ENCODE measurements around the gene AFAP1. TPM values are rescaled to one million over a fixed set of nuclear protein-coding genes. Genes with fewer than 3 reads are reported as not detected.

Gene AFAP1
- total and polyA plus RNA-seq, 2 of the 4 experiments (the other 2 are of a cell fraction) = 48.2 to 80.9 TPM

DNA sequence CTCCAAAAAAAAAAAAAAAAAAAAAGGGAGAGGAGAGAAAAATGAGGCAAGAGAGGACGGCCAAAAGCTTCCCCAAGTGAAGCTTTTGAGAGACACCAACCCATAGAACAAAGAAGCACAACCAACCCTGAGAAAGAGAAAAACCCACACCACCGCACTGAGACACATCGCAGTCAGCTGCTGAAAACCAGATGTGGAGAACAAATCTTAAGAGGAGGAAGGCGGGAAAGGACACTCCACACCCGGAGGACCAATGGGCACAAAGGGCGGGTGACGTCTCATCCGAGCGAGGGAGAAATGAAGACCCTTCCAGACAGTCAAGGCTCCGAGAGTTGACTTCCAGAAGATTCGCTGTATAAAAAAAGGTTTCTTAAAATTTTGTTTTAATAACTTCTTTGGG, 112.1 kb downstream of the AFAP1 start:
- Histone ChIP-seq H2AFZ (replicated peaks; ENCODE audit: low read length, poor library complexity) (no peak overlapping the region), H2BK20ac (ENCODE audit: low read depth, low read length) (no peak overlapping the region), H4K8ac (ENCODE audit: low read depth in 2 of 2, low read length in 2 of 2) (no peak overlapping the region), H4K91ac (ENCODE audit: insufficient read depth, low read depth, low read length) (no peak overlapping the region), H3K56ac (ENCODE audit: extremely low read depth, insufficient read depth, low read length) (peak overlapping the region; percentile 21; the same call in 1 of the 2 replicates), H2BK15ac (ENCODE audit: low read depth, low read length) (0 out of 3 replicates have a peak overlapping the region, but pooled peaks have one; percentile 13), H3K4me3 (ENCODE audit: insufficient read depth, low read depth, low read length) (no peak overlapping the region), H2AK5ac (ENCODE audit: low read depth, low read length) (peak overlapping the region; percentile 53; the same call in 1 of the 2 replicates), H2BK5ac (ENCODE audit: low read depth, low read length, poor library complexity, severe bottlenecking) (peak overlapping the region; percentile 71), H3K27ac (ENCODE audit: insufficient read depth, low read length) (peak overlapping the region; percentile 76), H3K18ac (ENCODE audit: low read depth, low read length) (0 out of 2 replicates have a peak overlapping the region, but pooled peaks have one; percentile 33), H3K9me1 (ENCODE audit: insufficient read depth, low read length) (peaks cover 29% of the 10 kb centered on the region), H4K20me1 (ENCODE audit: insufficient read depth, low read length) (peaks cover 32% of the 10 kb centered on the region), H2BK120ac (ENCODE audit: low read depth, low read length) (no peak overlapping the region), H3K4me2 (ENCODE audit: low read depth, low read length) (no peak overlapping the region), H4K5ac (ENCODE audit: low read depth, low read length) (0 out of 2 replicates have a peak overlapping the region, but pooled peaks have one; percentile 26), H3K4me1 (ENCODE audit: control insufficient read depth, insufficient read depth, low read length) (peaks cover 36% of the 10 kb centered on the region), H3K14ac (replicated peaks; ENCODE audit: low read depth, low read length) (no peak overlapping the region), H3K27me3 (ENCODE audit: control insufficient read depth, insufficient read depth, low read length) (no peaks in the 10 kb centered on the region), H3K9ac (ENCODE audit: low read depth, low read length) (no peak overlapping the region), H3K23ac (ENCODE audit: low read depth, low read length) (no peak overlapping the region), H2AK9ac (replicated peaks; ENCODE audit: low read depth, low read length, poor library complexity) (no peak overlapping the region), H3K4ac (ENCODE audit: low read depth, low read length) (peak overlapping the region; percentile 1; the same call in 1 of the 2 replicates), H3K36me3 (ENCODE audit: control insufficient read depth, insufficient read depth, low read length) (peaks cover 42% of the 10 kb centered on the region), H3K79me1 (ENCODE audit: low read depth in 1 of 2, low read length in 2 of 2) (peaks cover 39 to 79% of the 10 kb centered on the region in 2 experiments), H3K9me3 (ENCODE audit: control insufficient read depth, insufficient read depth, low read length) (no peaks in the 10 kb centered on the region)
- intact Hi-C loops (cut with micrococcal nuclease) = no loop called here
- dilution Hi-C loops (cut with HindIII; ENCODE audit: low sequenced_read_pairs, unreplicated experiment) = no loop called here
- ATAC-seq (ENCODE audit: low read depth) = no peak
- ChIA-PET CTCF (interaction anchor here (1.4 to 2.2 kb wide), 2 partner anchors 17 to 23 kb away, joined by 3 to 6 read pairs; no protein-coding TSS in a partner anchor), POLR2A (ENCODE audit: unreplicated experiment) (no interaction called here)
- no TSS peak for BruUV-seq (replicated peaks)
- in situ Hi-C loops (cut with MboI; ENCODE audit: low sequenced_read_pairs) = no loop called here
- TF ChIP-seq CTCF (conservative IDR thresholded peaks at IDR 0.05; ENCODE audit: low read depth, low read length) = no peak
- TF ChIP-seq MAFK (IDR thresholded peaks at IDR 0.05; ENCODE audit: low read depth, low read length) = no peak
- no peak for TF ChIP-seq RFX5 (IDR thresholded peaks at IDR 0.05; ENCODE audit: low read depth, low read length)
- no peak for DNase-seq
- WGBS, 2 experiments (ENCODE audit: extremely low coverage in 2 of 2, insufficient read length in 1 of 2) = 80% methylated on average over 1 of the region's 11 CpGs; no CpG with 5 or more reads in 1 of the 2 experiments

All from IMR-90 (cell line).